CD14-positive monocyte (primary cell): Measurements from ENCODE around the gene RPL31. TPM values are rescaled to one million over a fixed set of nuclear protein-coding genes. Genes with fewer than 3 reads are reported as not detected.

Source experiments
- DNase-seq, 3 donors: peaks; one replicate each; pipeline ENCODE4 v3.0.0-alpha.2; 2011 to 2022
- H2AFZ ChIP-seq: 2 replicates; pipeline ENCODE4 v1.6.0; 2012; ENCODE audit warnings: mild to moderate bottlenecking, low read depth, low read length, inconsistent platforms; ENCODE audit not compliant: insufficient read depth, poor library complexity, severe bottlenecking
- H3K27ac ChIP-seq, 2 donors: 1 replicate in 1 of 2; 2 replicates in 1 of 2; pipeline ENCODE4 v1.5.1; 2012 to 2013; ENCODE audit warnings: low read length in 2 of 2, control low read depth in 1 of 2, inconsistent platforms in 1 of 2, low read depth in 1 of 2, mild to moderate bottlenecking in 1 of 2
- H3K27me3 ChIP-seq, 2 donors: one replicate each; pipeline versions ENCODE4 v1.6.0 to v1.6.1; 2011 to 2013; ENCODE audit warnings: low read length in 2 of 2; ENCODE audit not compliant: control insufficient read depth in 2 of 2, insufficient read depth in 2 of 2
- H3K36me3 ChIP-seq, 2 donors: replicated peaks in 1 of 2; 1 replicate in 1 of 2; 2 replicates in 1 of 2; pipeline versions ENCODE4 v1.5.1 to v1.6.1; 2012 to 2013; ENCODE audit warnings: low read length in 2 of 2, control low read depth in 1 of 2, inconsistent platforms in 1 of 2, mild to moderate bottlenecking in 1 of 2; ENCODE audit not compliant: insufficient read depth in 2 of 2, control insufficient read depth in 1 of 2
- H3K4me1 ChIP-seq, 2 donors: 1 replicate in 1 of 2; 2 replicates in 1 of 2; pipeline versions ENCODE4 v1.5.1 to v1.6.1; 2012 to 2013; ENCODE audit warnings: low read length in 2 of 2, control low read depth in 1 of 2, inconsistent platforms in 1 of 2, mild to moderate bottlenecking in 1 of 2, moderate library complexity in 1 of 2; ENCODE audit not compliant: insufficient read depth in 2 of 2, control insufficient read depth in 1 of 2
- H3K4me2 ChIP-seq: replicated peaks from 2 replicates; pipeline ENCODE3; 2012; ENCODE audit warnings: low read length, moderate library complexity, mild to moderate bottlenecking; ENCODE audit not compliant: poor library complexity, severe bottlenecking; ENCODE audit errors: extremely low read depth
- H3K4me3 ChIP-seq, 3 experiments: fragments of 200-600 bp in 1 of 3; sonication (generic) in 1 of 3; replicated peaks in 1 of 3; 1 replicate in 2 of 3; 2 replicates in 1 of 3; pipeline ENCODE4 v1.5.1; 2011 to 2013; ENCODE audit warnings: low read length in 3 of 3, mild to moderate bottlenecking in 3 of 3, control low read depth in 2 of 3, low read depth in 2 of 3, inconsistent platforms in 1 of 3, moderate library complexity in 1 of 3
- H3K79me2 ChIP-seq: 2 replicates; pipeline ENCODE4 v1.6.0; 2012; ENCODE audit warnings: mild to moderate bottlenecking, control low read depth, inconsistent platforms, low read length, moderate library complexity; ENCODE audit not compliant: insufficient read depth
- H3K9ac ChIP-seq: 2 replicates; pipeline ENCODE4 v1.6.0; 2017; ENCODE audit warnings: low read length, mild to moderate bottlenecking; ENCODE audit not compliant: insufficient read depth, poor library complexity, severe bottlenecking
- H3K9me3 ChIP-seq, 2 donors: replicated peaks in 1 of 2; 1 replicate in 1 of 2; 2 replicates in 1 of 2; pipeline versions ENCODE4 v1.5.1 to v1.6.1; 2012 to 2013; ENCODE audit warnings: low read length in 2 of 2, control low read depth in 1 of 2; ENCODE audit not compliant: control insufficient read depth in 1 of 2, insufficient read depth in 1 of 2
- H4K20me1 ChIP-seq: 2 replicates; pipeline ENCODE4 v1.6.0; 2012; ENCODE audit warnings: mild to moderate bottlenecking, low read length, control low read depth, moderate library complexity; ENCODE audit not compliant: insufficient read depth
- H3K27ac Mint-ChIP-seq, 7 donors: one replicate each; pipeline ENCODE4 v1.8.0; 2020; ENCODE audit warnings: mild to moderate bottlenecking in 7 of 7, mixed read lengths in 7 of 7, moderate library complexity in 6 of 7, inconsistent platforms in 2 of 7
- H3K27me3 Mint-ChIP-seq, 3 donors: one replicate each; pipeline ENCODE4 v1.8.0; 2021 to 2022; ENCODE audit warnings: low read depth in 3 of 3, mild to moderate bottlenecking in 3 of 3, mixed read lengths in 3 of 3, moderate library complexity in 3 of 3, inconsistent platforms in 1 of 3
- H3K36me3 Mint-ChIP-seq, 2 donors: one replicate each; pipeline ENCODE4 v1.8.0; 2020; ENCODE audit warnings: mixed read lengths in 2 of 2, inconsistent platforms in 1 of 2, mild to moderate bottlenecking in 1 of 2
- H3K4me1 Mint-ChIP-seq: one replicate; pipeline ENCODE4 v1.8.0; 2020; ENCODE audit warnings: mild to moderate bottlenecking, mixed read lengths
- H3K4me3 Mint-ChIP-seq, 2 donors: one replicate each; pipeline ENCODE4 v1.8.0; 2020; ENCODE audit warnings: mild to moderate bottlenecking in 2 of 2, mixed read lengths in 2 of 2, moderate library complexity in 1 of 2
- H3K9me3 Mint-ChIP-seq, 7 donors: one replicate each; pipeline ENCODE4 v1.8.0; 2020 to 2022; ENCODE audit warnings: mixed read lengths in 7 of 7, mild to moderate bottlenecking in 6 of 7, moderate library complexity in 6 of 7, inconsistent platforms in 2 of 7
- CTCF ChIP-seq: fragments of 200-600 bp; IDR thresholded peaks from one replicate; pipeline ENCODE4 v1.8.0; 2022; ENCODE audit warnings: antibody characterized with exemption, mild to moderate bottlenecking
- WGBS: methylation state at CpG from one replicate; pipeline ENCODE4 v1.1.5; 2013; ENCODE audit warnings: missing lambda C conversion rate; ENCODE audit not compliant: insufficient coverage; 5-methylcytosine and 5-hydroxymethylcytosine counted together
- intact Hi-C, 2 donors: fragments of 100-400 bp; cut with micrococcal nuclease; formaldehyde crosslinking; loops; one replicate each; pipeline versions ENCODE4 v1.15.0 to v1.15.1; 2023
- polyA plus RNA-seq, 3 donors: library from polyadenylated mRNA; depleted of rRNA in 1 of 3; unstranded in 2 of 3; stranded (reverse) in 1 of 3; fragments of 300-500 nt in 2 of 3; fragments of >200 nt in 1 of 3; fragmentation: Illumina TruSeq in 2 of 3; gene quantifications; 1 replicate in 2 of 3; 2 replicates in 1 of 3; pipeline ENCODE4 v1.2.3, GENCODE V29; 2012 to 2021

RPL31 gene
- polyA plus RNA-seq, 3 donors = 1,537 to 2,299 (median 1,998) TPM

GRCh38 chr2:101030866-101031554 is 28.9 kb downstream of the RPL31 start:
- H3K36me3 Mint-ChIP-seq = peaks cover 66 to 86% of the 10 kb centered on the region in 2 donors
- peak overlapping the region in 1 of 2 donors; percentile 36 for H3K27ac ChIP-seq
- WGBS = 38% methylated on average over 7 of the region's 10 CpGs
- H3K4me1 Mint-ChIP-seq = peaks cover 13% of the 10 kb centered on the region
- H4K20me1 ChIP-seq = peaks cover 31% of the 10 kb centered on the region
- H2AFZ ChIP-seq = no peak overlapping the region
- no peak overlapping the region for H3K9ac ChIP-seq
- intact Hi-C loops = no loop called here
- no peak for TF ChIP-seq CTCF
- H3K4me2 ChIP-seq = no peak overlapping the region
- H3K4me1 ChIP-seq = no peaks in the 10 kb centered on the region
- H3K9me3 Mint-ChIP-seq = no peaks in the 10 kb centered on the region
- no peak overlapping the region for H3K4me3 ChIP-seq
- DNase-seq = peak; percentile 42 to 50 (median 49)
- peaks cover 0 to 3% (median 0%) of the 10 kb centered on the region in 3 donors for H3K27me3 Mint-ChIP-seq
- peak overlapping the region; percentile 2 to 86 (median 74) for H3K27ac Mint-ChIP-seq
- no peak overlapping the region for H3K4me3 Mint-ChIP-seq
- H3K36me3 ChIP-seq = peaks cover 47 to 89% of the 10 kb centered on the region in 2 donors
- H3K27me3 ChIP-seq = no peaks in the 10 kb centered on the region
- H3K9me3 ChIP-seq = no peaks in the 10 kb centered on the region
- no peaks in the 10 kb centered on the region for H3K79me2 ChIP-seq

- Mint-ChIP-seq H3K4me1 (peaks cover 13% of the 10 kb centered on the region), H3K36me3 (peaks cover 67 to 86% of the 10 kb centered on the region in 2 donors), H3K27me3 (peaks cover 0 to 3% (median 0%) of the 10 kb centered on the region in 3 donors), H3K9me3 (no peaks in the 10 kb centered on the region), H3K4me3 (no peak overlapping the region), H3K27ac (peak overlapping the region in 2 of 7 donors; percentile 46 to 60)
- Histone ChIP-seq H3K79me2 (no peaks in the 10 kb centered on the region), H4K20me1 (peaks cover 34% of the 10 kb centered on the region), H3K4me3 (no peak overlapping the region), H3K27me3 (no peaks in the 10 kb centered on the region), H3K9ac (no peak overlapping the region), H3K4me2 (no peak overlapping the region), H3K36me3 (peaks cover 44 to 89% of the 10 kb centered on the region in 2 donors), H2AFZ (no peak overlapping the region), H3K9me3 (no peaks in the 10 kb centered on the region), H3K27ac (no peak overlapping the region), H3K4me1 (no peaks in the 10 kb centered on the region)
- no peak for DNase-seq
- WGBS = 99% methylated on average over 10 of the region's 15 CpGs
- no peak for TF ChIP-seq CTCF
- intact Hi-C loops = no loop called here
These were observed 30.1 kb downstream of the RPL31 start for GRCh38 chr2:101032084-101032776.
